Middle frontal gyrus (tissue), 1 donor: ENCODE measurements around the gene CNGA4.

Experiments
- DNase-seq: peaks from one replicate; pipeline ENCODE4 v3.0.0-alpha.2; 2015; ENCODE audit warnings: low spot score; ENCODE audit errors: extremely low spot score

Gene CNGA4, protein sequence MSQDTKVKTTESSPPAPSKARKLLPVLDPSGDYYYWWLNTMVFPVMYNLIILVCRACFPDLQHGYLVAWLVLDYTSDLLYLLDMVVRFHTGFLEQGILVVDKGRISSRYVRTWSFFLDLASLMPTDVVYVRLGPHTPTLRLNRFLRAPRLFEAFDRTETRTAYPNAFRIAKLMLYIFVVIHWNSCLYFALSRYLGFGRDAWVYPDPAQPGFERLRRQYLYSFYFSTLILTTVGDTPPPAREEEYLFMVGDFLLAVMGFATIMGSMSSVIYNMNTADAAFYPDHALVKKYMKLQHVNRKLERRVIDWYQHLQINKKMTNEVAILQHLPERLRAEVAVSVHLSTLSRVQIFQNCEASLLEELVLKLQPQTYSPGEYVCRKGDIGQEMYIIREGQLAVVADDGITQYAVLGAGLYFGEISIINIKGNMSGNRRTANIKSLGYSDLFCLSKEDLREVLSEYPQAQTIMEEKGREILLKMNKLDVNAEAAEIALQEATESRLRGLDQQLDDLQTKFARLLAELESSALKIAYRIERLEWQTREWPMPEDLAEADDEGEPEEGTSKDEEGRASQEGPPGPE

DNA sequence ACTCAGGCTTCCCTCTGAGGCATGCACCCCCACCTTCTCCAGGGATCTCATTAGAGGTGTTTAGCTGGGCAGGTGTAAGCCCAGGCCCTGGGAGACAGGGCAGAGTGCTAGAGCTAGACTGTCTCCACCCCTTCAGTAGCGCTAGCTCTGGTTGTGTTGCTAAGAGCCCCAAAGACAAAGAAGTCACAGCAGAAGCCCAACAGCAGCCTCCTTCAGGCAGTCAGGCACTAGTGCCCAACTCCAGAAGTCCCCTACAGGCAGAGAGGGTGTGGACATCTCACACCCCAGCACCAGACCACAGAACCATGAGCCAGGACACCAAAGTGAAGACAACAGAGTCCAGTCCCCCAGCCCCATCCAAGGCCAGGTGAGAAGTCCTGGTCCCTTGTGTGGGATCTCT is at the start of gene CNGA4:
Gene CNGA4 (plus strand): TSS at position 188 of the 400 bp plus-strand sequence. CDS start 118 bp downstream, at position 306.
- no peak for DNase-seq

DNA sequence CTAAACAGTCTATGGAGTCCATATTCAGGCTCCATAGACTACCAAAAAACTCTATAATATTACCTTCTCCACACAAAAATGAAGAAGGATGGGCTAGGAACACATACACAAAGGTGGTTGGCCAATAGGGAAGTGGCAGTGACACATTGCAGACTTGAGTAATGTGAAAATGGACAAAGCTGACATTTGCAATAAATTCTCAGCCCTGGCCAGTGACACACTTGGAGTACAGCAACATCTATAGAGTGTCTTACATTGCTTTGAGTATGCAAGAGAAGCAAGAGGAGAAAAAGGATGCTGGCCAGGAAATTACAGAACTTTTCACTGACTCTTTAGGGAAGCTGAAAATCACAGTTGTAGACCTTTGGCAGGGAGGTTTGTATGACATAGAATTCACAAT is 47.1 kb upstream of the CNGA4 start:
- no peak for DNase-seq

GRCh38 chr11:6194065-6194581 is 44.8 kb upstream of the CNGA4 start:
- no peak for DNase-seq

GRCh38 chr11:6196396-6196795 is 42.5 kb upstream of the CNGA4 start:
- no peak for DNase-seq

DNA sequence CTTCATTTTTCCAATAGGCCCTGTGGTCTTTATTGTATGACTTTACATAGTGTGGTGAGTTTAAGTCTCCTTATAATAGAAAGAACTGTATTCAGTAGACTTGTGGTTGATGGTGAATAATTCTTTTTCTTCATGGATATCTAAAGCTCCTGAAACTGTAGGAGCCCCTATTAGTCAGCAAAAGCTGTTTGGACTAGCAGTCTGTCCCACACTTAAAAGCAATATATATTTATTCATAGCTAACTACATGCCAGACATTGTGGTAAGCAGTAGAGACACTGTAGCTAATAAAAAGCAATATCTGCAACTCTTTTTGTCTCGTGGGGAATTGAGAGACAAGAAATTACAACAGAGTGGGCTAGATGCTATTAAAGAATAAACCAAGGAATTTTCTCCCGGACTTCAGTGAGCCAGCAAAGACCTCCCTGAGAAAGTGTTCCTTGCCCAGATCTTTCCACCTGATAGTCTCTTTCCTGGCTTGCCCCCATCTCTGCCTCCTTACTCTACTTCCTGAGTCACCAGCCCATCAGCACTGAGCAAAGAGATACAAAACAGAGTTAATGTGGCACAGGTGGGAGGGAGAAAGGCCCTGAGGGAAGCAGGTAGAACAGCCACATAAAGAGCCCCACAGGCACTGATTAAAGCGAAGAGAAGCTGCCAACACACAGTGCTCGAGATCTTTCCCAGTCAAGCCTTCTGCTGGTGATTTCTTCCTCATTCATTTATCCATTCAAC is 41.3 kb upstream of the CNGA4 start:
- no peak for DNase-seq

- no peak for DNase-seq
Measured at GRCh38 chr11:6199174-6199810, 39.6 kb upstream of the CNGA4 start, which contains the start of gene OR52W1. OR52W1 (plus strand) TSS chr11:6199224; CDS start chr11:6199224, 0 bp downstream.

- no peak for DNase-seq
Measured at GRCh38 chr11:6200975-6201374, 37.9 kb upstream of the CNGA4 start.

GRCh38 chr11:6201481-6201880 is 37.4 kb upstream of the CNGA4 start:
- no peak for DNase-seq

GRCh38 chr11:6202041-6202440 is 36.8 kb upstream of the CNGA4 start:
- DNase-seq, result no peak

- no peak for DNase-seq
Measured at GRCh38 chr11:6203327-6203726, 35.6 kb upstream of the CNGA4 start.

DNA sequence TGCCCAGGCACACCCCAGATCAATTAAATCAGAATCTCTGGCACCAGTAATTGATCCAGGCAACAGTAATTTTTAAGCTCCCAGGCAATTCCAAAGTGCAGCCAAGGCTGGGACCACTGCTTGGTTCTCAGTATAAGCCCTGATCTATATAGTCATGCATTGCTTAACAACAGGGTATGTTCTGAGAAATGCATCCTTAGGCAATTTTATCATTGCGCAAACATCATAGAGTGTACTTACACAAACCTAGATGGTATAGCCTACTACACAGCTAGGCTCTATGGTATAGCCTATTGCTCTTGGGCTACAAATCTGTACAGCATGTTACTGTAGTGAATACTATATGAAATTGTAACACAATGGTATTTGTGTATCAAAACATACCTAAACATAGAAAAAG is 34.2 kb upstream of the CNGA4 start:
- DNase-seq, result no peak

GRCh38 chr11:6205366-6205765 is 33.5 kb upstream of the CNGA4 start, which contains the start of gene C11orf42:
C11orf42 (plus strand) TSS chr11:6205557; CDS start chr11:6205616, 59 bp downstream.
- DNase-seq, result no peak

DNA sequence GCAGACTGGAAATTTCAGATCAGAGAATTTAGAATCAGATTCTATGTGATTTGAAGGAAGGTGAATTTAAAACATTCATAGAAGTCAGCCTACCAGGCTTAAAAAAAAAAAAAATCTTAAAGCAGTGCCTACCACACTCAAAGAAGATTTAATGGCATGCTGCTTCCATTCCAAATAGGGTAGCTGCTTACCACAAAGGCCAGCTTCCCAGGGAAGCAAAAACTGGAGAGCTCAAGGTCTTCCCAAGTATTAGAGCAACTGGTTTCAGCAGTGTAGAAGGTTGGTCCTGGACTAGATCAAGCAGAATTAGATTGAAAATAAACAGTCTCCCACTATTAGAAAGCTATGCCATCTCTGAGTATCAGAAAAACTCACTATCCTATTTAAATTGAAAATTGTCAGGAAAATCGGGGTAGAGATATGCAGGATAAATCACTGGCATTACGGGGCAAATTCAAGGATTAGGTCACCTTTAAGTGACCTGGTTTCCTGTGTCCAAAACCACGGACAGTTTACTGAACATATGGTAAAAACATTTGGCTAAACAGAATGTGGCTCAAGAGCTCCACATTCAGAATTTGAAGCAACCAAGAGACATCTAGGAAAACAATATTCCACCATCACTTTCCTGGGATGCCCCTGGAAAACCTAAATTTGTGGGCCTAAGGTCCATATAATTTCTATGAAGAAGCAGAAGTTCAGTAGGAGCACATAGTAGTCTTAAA is 32.3 kb upstream of the CNGA4 start:
- no peak for DNase-seq

DNA sequence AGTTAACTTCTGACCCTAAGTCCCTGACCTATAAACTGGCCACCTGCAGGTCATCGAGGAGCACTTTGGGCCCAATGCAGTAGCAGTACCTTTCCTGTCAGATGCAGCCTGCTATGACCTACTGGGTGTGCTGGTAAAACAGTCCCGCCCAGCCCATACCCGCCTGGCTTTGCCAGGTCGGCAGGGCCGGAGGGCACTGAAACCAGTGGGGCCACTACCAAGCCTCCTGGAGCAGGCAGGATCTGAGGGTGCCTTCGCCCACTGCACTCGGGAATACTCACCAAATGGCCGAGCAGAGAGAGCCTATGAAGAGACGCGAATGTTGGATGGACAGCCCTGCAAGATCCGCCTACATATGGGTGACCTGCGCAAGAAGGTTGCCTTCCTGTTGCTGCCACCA is 29.1 kb upstream of the CNGA4 start:
- DNase-seq, result no peak

- DNase-seq, result no peak
Measured at GRCh38 chr11:6210274-6210955, 28.5 kb upstream of the CNGA4 start.

DNA sequence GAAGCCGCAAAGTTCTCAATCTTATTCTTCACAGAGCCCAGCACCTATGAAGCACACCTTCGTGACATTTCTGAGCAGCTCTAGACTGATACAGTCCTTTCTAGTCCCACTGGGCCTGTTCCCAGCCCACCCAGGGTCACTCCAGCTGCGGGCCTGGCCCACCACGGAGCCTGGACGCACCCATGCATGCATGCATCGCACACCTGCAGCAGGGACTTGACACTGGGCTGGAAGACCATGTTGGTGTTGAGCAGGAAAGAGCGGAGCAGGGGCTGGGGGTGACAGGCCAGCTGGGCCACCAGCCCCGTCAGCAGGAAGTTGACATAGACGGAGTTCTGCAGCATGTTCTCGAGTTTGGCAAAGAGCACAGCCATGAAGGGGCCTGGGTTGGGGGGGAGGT is 24.4 kb upstream of the CNGA4 start:
- no peak for DNase-seq

GRCh38 chr11:6216501-6216900 is 22.4 kb upstream of the CNGA4 start:
- no peak for DNase-seq

DNA sequence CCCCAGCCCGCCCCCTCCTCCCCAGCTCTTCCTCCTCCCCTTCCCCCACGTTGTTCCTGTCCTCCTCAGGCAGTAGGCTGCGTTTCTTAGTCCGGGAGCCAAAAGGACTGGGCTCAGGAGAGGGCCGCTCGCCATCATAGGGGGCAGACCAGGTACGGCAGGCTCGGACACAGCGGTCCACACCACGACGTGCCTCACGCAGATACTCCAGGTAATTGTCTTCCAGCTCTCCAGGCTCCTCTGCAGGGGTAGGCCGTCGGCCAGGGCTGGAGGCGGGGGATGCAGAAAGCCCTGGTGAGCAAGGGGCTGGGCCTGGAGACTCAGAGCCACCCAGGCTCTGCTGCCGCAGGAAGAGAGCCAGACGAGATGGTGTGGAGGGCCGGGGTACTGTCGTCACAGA is 21.2 kb upstream of the CNGA4 start:
- DNase-seq, result no peak

GRCh38 chr11:6219359-6219758 is 19.5 kb upstream of the CNGA4 start:
- DNase-seq, result no peak

DNA sequence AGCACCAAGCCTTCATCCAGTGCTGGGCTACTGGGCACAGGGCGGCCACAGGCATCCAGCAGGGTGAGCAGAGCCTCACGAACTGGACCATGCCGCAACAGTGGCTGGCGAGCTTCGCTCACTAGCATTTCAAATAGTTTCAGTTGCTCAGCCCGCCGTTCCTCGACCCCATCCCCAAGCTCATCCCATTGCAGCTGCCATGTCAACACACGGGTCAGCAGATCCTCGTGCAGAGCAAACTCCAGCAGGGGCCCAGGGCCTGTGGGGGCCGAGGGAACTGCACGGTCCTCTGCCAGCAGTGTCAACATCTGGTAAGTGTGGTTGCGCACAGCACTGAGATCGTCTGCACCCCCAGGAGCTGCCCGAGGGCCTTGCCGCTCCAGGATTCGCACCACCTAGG is 15.0 kb upstream of the CNGA4 start:
- no peak for DNase-seq
